Heart left ventricle (tissue), 13 donors: ENCODE results near the gene C10orf53.

Source experiments
- CTCF ChIP-seq, 12 donors: fragments of 200-600 bp; sonication (generic) in 4 of 12; IDR thresholded peaks; one replicate each; pipeline versions ENCODE4 v1.5.0 to v1.8.0; 2018 to 2022; ENCODE audit warnings: antibody characterized with exemption in 12 of 12, mild to moderate bottlenecking in 5 of 12
- POLR2A ChIP-seq, 2 donors: fragments of 450-650 bp; IDR thresholded peaks; one replicate each; pipeline ENCODE4 v1.6.1; 2017; ENCODE audit warnings: antibody characterized with exemption in 2 of 2, mild to moderate bottlenecking in 2 of 2, moderate library complexity in 2 of 2
- donor health status: ischemic (EF 13 %, LVEDD 7.1; RV severe dilation, severe dysfunction).
- donor health status: DM: no; HTN: yes; CAD: no.
- donor health status: DM: no; HTN: no; CAD: no.
- donor health status: ischemic (EF 25% LVEDD 6.9; RV normal size, moderate dysfunction).
- donor health status: ischemic (EF 25% LVEDD 5.7; RV mildly dilated, moderate dysfunction).
- donor health status: ischemic (EF 35%, LVEDD 5.7; RV mildly dilated, moderate dysfunction).
- donor health status: nonischemic (EF 11% LVEDD 7.7; RV severe dilation, severe dysfunction).
- donor health status: DM: yes; HTN: yes; CAD: no.
- donor health status: PGD.
- donor health status: ischemic (EF 29% LVEDD 5.4; RV normal size, mild dysfunction).
- donor health status: nonischemic (EF 23%, LVEDD 6.1; RV moderate dilation, normal function).

GRCh38 chr10:49650724-49651034 lies 28.8 kb upstream of the C10orf53 start:
- no peak for TF ChIP-seq CTCF (IDR thresholded peaks at IDR 0.05)
- no peak for TF ChIP-seq POLR2A (IDR thresholded peaks at IDR 0.05)
